Vagina (tissue), 2 donors: ENCODE results near the gene USP7. TPM values are rescaled to one million over a fixed set of nuclear protein-coding genes. Genes with fewer than 3 reads are reported as not detected.

Experiments used
- DNase-seq, 2 donors: peaks; one replicate each; pipeline ENCODE4 v3.0.0-alpha.2; 2017; ENCODE audit errors: extremely low spot score in 2 of 2
- H3K27ac ChIP-seq: fragments of 200-600 bp; sonication (generic); one replicate; pipeline ENCODE4 v1.5.1; 2019
- H3K27me3 ChIP-seq: fragments of 200-600 bp; sonication (generic); one replicate; pipeline ENCODE4 v1.5.1; 2019
- H3K36me3 ChIP-seq, 2 donors: fragments of 200-600 bp; sonication (generic); one replicate each; pipeline ENCODE4 v1.5.1; 2017 to 2019
- H3K4me1 ChIP-seq: fragments of 200-600 bp; sonication (generic); one replicate; pipeline ENCODE4 v1.5.1; 2019
- H3K4me3 ChIP-seq, 2 donors: fragments of 200-600 bp; sonication (generic); 1 replicate in 1 of 2; 2 replicates in 1 of 2; pipeline ENCODE4 v1.5.1; 2016 to 2019
- H3K9me3 ChIP-seq: fragments of 200-600 bp; sonication (generic); one replicate; pipeline ENCODE4 v1.5.1; 2019
- POLR2A ChIP-seq, 2 donors: fragments of 450-650 bp; IDR thresholded peaks; one replicate each; pipeline ENCODE4 v1.6.1; 2017; ENCODE audit warnings: antibody characterized with exemption in 2 of 2, mild to moderate bottlenecking in 2 of 2, moderate library complexity in 2 of 2
- POLR2AphosphoS5 ChIP-seq, 2 donors: sonication (generic); formaldehyde crosslinking; IDR thresholded peaks; one replicate each; pipeline ENCODE4 v1.9.0; 2017; ENCODE audit warnings: antibody characterized with exemption in 2 of 2, mild to moderate bottlenecking in 2 of 2, low read depth in 1 of 2; ENCODE audit not compliant: insufficient read depth in 1 of 2
- intact Hi-C: fragments of 100-400 bp; cut with DNase I; formaldehyde crosslinking; loops from one replicate; pipeline ENCODE4 v1.15.1; 2023
- total RNA-seq: library from RNA; depleted of rRNA; stranded (reverse); fragments of >200 nt; gene quantifications from one replicate; pipeline ENCODE4 v1.2.3, GENCODE V29; 2016
- TF ChIP-seq, protein P1 (sequence below), 3 experiments: fragments of 450-650 bp in 2 of 3; fragments of 200-600 bp in 1 of 3; sonication (generic) in 1 of 3; IDR thresholded peaks; one replicate each; pipeline ENCODE4 v1.5.1; 2017 to 2019; ENCODE audit warnings: antibody characterized with exemption in 3 of 3, mild to moderate bottlenecking in 2 of 3, moderate library complexity in 2 of 3

The USP7 gene
- total RNA-seq, 1 donor from 2014 or later = 112 TPM

GRCh38 chr16:8867216-8867931 is 96.3 kb downstream of the USP7 start:
- intact Hi-C loops = no loop called here
- Histone ChIP-seq H3K36me3 (no peaks in the 10 kb centered on the region), H3K9me3 (no peaks in the 10 kb centered on the region), H3K4me1 (peaks cover 63% of the 10 kb centered on the region), H3K27ac (peak overlapping the region; percentile 86), H3K4me3 (peak overlapping the region; percentile 63 to 64), H3K27me3 (no peaks in the 10 kb centered on the region)
- TF ChIP-seq, protein P1, sequence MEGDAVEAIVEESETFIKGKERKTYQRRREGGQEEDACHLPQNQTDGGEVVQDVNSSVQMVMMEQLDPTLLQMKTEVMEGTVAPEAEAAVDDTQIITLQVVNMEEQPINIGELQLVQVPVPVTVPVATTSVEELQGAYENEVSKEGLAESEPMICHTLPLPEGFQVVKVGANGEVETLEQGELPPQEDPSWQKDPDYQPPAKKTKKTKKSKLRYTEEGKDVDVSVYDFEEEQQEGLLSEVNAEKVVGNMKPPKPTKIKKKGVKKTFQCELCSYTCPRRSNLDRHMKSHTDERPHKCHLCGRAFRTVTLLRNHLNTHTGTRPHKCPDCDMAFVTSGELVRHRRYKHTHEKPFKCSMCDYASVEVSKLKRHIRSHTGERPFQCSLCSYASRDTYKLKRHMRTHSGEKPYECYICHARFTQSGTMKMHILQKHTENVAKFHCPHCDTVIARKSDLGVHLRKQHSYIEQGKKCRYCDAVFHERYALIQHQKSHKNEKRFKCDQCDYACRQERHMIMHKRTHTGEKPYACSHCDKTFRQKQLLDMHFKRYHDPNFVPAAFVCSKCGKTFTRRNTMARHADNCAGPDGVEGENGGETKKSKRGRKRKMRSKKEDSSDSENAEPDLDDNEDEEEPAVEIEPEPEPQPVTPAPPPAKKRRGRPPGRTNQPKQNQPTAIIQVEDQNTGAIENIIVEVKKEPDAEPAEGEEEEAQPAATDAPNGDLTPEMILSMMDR (IDR thresholded peaks at IDR 0.05) = no peak
- TF ChIP-seq POLR2AphosphoS5 (IDR thresholded peaks at IDR 0.05; ENCODE audit: insufficient read depth in 1 of 2, low read depth in 1 of 2) = peak in 1 of 2 donors; percentile 3
- no peak for TF ChIP-seq POLR2A (IDR thresholded peaks at IDR 0.05)
- DNase-seq = no peak

DNA sequence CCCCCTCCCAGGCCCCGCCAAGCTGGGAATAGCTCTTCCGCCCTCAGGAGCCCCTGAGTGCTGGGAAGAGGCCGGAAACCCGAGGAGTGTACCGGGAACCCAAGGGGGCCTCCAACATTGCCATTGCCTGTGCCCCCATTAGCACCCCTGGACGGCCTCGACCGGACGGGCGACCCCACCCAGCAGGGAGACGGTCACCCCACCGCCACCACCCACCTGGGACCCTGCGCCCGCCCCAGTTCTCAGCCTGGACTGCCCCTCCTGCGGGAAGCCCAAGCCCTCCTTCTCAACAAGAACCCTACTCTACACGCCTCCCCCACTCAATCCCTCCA is 96.9 kb downstream of the USP7 start:
- H3K4me1 ChIP-seq = peaks cover 69% of the 10 kb centered on the region
- no peaks in the 10 kb centered on the region for H3K9me3 ChIP-seq
- H3K27ac ChIP-seq = peak overlapping the region; percentile 86
- H3K36me3 ChIP-seq = no peaks in the 10 kb centered on the region
- H3K4me3 ChIP-seq = peak overlapping the region; percentile 63 to 64
- H3K27me3 ChIP-seq = no peaks in the 10 kb centered on the region
- TF ChIP-seq POLR2AphosphoS5 (IDR thresholded peaks at IDR 0.05; ENCODE audit: insufficient read depth in 1 of 2, low read depth in 1 of 2) = no peak
- TF ChIP-seq, protein P1 (IDR thresholded peaks at IDR 0.05) = no peak
- TF ChIP-seq POLR2A (IDR thresholded peaks at IDR 0.05) = no peak
- no peak for DNase-seq
- intact Hi-C loops = no loop called here

GRCh38 chr16:8866118-8866883 is 97.4 kb downstream of the USP7 start:
- intact Hi-C loops = no loop called here
- no peaks in the 10 kb centered on the region for H3K36me3 ChIP-seq
- TF ChIP-seq POLR2AphosphoS5 (IDR thresholded peaks at IDR 0.05; ENCODE audit: insufficient read depth in 1 of 2, low read depth in 1 of 2) (peak in 1 of 2 donors; percentile 68), POLR2A (IDR thresholded peaks at IDR 0.05) (no peak)
- TF ChIP-seq, protein P1 (IDR thresholded peaks at IDR 0.05) = no peak
- DNase-seq = no peak
- no peaks in the 10 kb centered on the region for H3K9me3 ChIP-seq
- H3K4me3 ChIP-seq = peak overlapping the region; percentile 63 to 64
- no peaks in the 10 kb centered on the region for H3K27me3 ChIP-seq
- H3K27ac ChIP-seq = peak overlapping the region; percentile 86
- peaks cover 74% of the 10 kb centered on the region for H3K4me1 ChIP-seq

- H3K27ac ChIP-seq = peak overlapping the region; percentile 86
- intact Hi-C loops = no loop called here
Measured at GRCh38 chr16:8865145-8865882, 98.4 kb downstream of the USP7 start.

More at GRCh38 chr16:8865145-8865882, 98.4 kb downstream of the USP7 start:
- H3K36me3 ChIP-seq = no peaks in the 10 kb centered on the region
- H3K9me3 ChIP-seq = no peaks in the 10 kb centered on the region
- DNase-seq = no peak
- H3K4me3 ChIP-seq = no peak overlapping the region
- H3K4me1 ChIP-seq = peaks cover 82% of the 10 kb centered on the region
- no peaks in the 10 kb centered on the region for H3K27me3 ChIP-seq
- TF ChIP-seq POLR2AphosphoS5 (IDR thresholded peaks at IDR 0.05; ENCODE audit: insufficient read depth in 1 of 2, low read depth in 1 of 2) (no peak), POLR2A (IDR thresholded peaks at IDR 0.05) (no peak)
- TF ChIP-seq, protein P1 (IDR thresholded peaks at IDR 0.05) = no peak
